HG03103 (cell line): ENCODE measurements around the gene CRYGC.
"Not testable (repeated sequence)": the region's sequence is repeated elsewhere in the genome, so short reads cannot be mapped to it uniquely, and the experiment has no call there.

ENCODE experiments used
- ATAC-seq: cut with Tn5 transposase; IDR thresholded peaks from one replicate; pipeline ENCODE4 v1.9.1; 2021; ENCODE audit warnings: low read depth; ENCODE audit not compliant: unreplicated experiment

Gene CRYGC

GRCh38 chr2:208138334-208138733 is 8.7 kb upstream of the CRYGC start:
- ATAC-seq = not testable (repeated sequence)

GRCh38 chr2:208136716-208137094 is 7.1 kb upstream of the CRYGC start:
- no peak for ATAC-seq

GRCh38 chr2:208135794-208136715 is 6.4 kb upstream of the CRYGC start:
- no peak for ATAC-seq

GRCh38 chr2:208134928-208135586 is 5.4 kb upstream of the CRYGC start:
- ATAC-seq = peak; percentile 47

- no peak for ATAC-seq
Measured at GRCh38 chr2:208130712-208131110, 1.1 kb upstream of the CRYGC start.

- ATAC-seq = no peak
Measured at GRCh38 chr2:208128136-208128535, 1.5 kb downstream of the CRYGC start.

- no peak for ATAC-seq
Measured at GRCh38 chr2:208127090-208127489, 2.5 kb downstream of the CRYGC start.

GRCh38 chr2:208125251-208125650 is 4.4 kb downstream of the CRYGC start:
- no peak for ATAC-seq

GRCh38 chr2:208124013-208124715 is 5.5 kb downstream of the CRYGC start, which contains the start of gene CRYGD:
CRYGD (minus strand) TSS chr2:208124524; CDS start chr2:208124473, 51 bp downstream.
- not testable (repeated sequence) for ATAC-seq

GRCh38 chr2:208122248-208122647 is 7.4 kb downstream of the CRYGC start:
- ATAC-seq = no peak

- no peak for ATAC-seq
Measured at GRCh38 chr2:208118918-208119317, 10.7 kb downstream of the CRYGC start.

- ATAC-seq = not testable (repeated sequence)
Measured at GRCh38 chr2:208117390-208117789, 12.2 kb downstream of the CRYGC start.

- ATAC-seq = no peak
Measured at GRCh38 chr2:208112969-208113368, 16.7 kb downstream of the CRYGC start.

GRCh38 chr2:208112273-208112745 is 17.3 kb downstream of the CRYGC start:
- not testable (repeated sequence) for ATAC-seq

- ATAC-seq = no peak
Measured at GRCh38 chr2:208103616-208104015, 26.0 kb downstream of the CRYGC start.

- no peak for ATAC-seq
Measured at GRCh38 chr2:208101716-208102631, 27.7 kb downstream of the CRYGC start.

GRCh38 chr2:208099682-208100470 is 29.8 kb downstream of the CRYGC start:
- no peak for ATAC-seq

GRCh38 chr2:208098701-208099100 is 30.9 kb downstream of the CRYGC start:
- not testable (repeated sequence) for ATAC-seq

- ATAC-seq = no peak
Measured at GRCh38 chr2:208098267-208098666, 31.4 kb downstream of the CRYGC start.
